ENCODE data around the gene PRR16.

PRR16 gene

GRCh38 chr5:120682851-120683250 lies 218.8 kb downstream of the PRR16 start:
- TF ChIP-seq, protein P1, sequence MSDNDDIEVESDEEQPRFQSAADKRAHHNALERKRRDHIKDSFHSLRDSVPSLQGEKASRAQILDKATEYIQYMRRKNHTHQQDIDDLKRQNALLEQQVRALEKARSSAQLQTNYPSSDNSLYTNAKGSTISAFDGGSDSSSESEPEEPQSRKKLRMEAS (IDR thresholded peaks at IDR 0.05; ENCODE audit: low read depth, low read length), result no peak
- TF ChIP-seq POLR2A (IDR thresholded peaks at IDR 0.05; ENCODE audit: extremely low read depth, insufficient read length) (no peak), CTCF (IDR thresholded peaks at IDR 0.05; ENCODE audit: low read depth, low read length) (no peak), MYC (IDR thresholded peaks at IDR 0.05; ENCODE audit: low read depth, low read length) (no peak)
- no peak overlapping the region for H3K4me3 ChIP-seq (ENCODE audit: low read depth, low read length)
- no peak for DNase-seq (ENCODE audit: low read depth)

- no peak for TF ChIP-seq CTCF (IDR thresholded peaks at IDR 0.05; ENCODE audit: low read depth, low read length)
- TF ChIP-seq MYC (IDR thresholded peaks at IDR 0.05; ENCODE audit: low read depth, low read length), result no peak
- TF ChIP-seq POLR2A (IDR thresholded peaks at IDR 0.05; ENCODE audit: extremely low read depth, insufficient read length), result no peak
- TF ChIP-seq, protein P1 (IDR thresholded peaks at IDR 0.05; ENCODE audit: low read depth, low read length), result no peak
These were observed 219.5 kb downstream of the PRR16 start for GRCh38 chr5:120683580-120683979.

DNA sequence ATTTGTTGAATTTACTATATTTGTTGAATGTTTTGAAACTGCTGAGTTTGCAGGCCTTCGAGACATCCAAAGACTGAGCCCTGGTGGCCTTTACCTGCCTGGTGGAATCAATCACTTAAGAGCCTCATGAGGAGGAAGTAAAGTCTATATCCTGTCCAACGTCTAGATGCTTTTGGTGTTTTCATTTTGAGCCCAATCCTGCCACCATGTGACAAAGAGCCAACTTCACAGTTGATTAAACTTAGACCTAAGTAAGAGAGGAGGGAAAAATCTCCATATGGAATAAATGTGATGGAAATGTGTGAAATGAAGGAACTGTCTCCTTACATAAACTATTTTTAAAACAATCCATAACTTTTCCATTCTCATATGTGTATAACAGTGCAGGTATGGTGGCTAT lies 220.1 kb downstream of the PRR16 start:
- TF ChIP-seq, protein P1 (IDR thresholded peaks at IDR 0.05; ENCODE audit: low read depth, low read length), result no peak
- TF ChIP-seq MYC (IDR thresholded peaks at IDR 0.05; ENCODE audit: low read depth, low read length), result no peak
- TF ChIP-seq POLR2A (IDR thresholded peaks at IDR 0.05; ENCODE audit: extremely low read depth, insufficient read length), result no peak
- no peak for TF ChIP-seq CTCF (IDR thresholded peaks at IDR 0.05; ENCODE audit: low read depth, low read length)
- H3K4me3 ChIP-seq (ENCODE audit: low read depth, low read length), result no peak overlapping the region
- DNase-seq (ENCODE audit: low read depth), result peak; percentile 5

More at GRCh38 chr5:120683580-120683979, 219.5 kb downstream of the PRR16 start:
- DNase-seq (ENCODE audit: low read depth), result no peak
- H3K4me3 ChIP-seq (ENCODE audit: low read depth, low read length), result no peak overlapping the region

GRCh38 chr5:120684749-120685415 lies 220.8 kb downstream of the PRR16 start:
- DNase-seq (ENCODE audit: low read depth), result peak; percentile 12
- TF ChIP-seq CTCF (IDR thresholded peaks at IDR 0.05; ENCODE audit: low read depth, low read length), result peak; percentile 26
- TF ChIP-seq POLR2A (IDR thresholded peaks at IDR 0.05; ENCODE audit: extremely low read depth, insufficient read length), result no peak
- no peak overlapping the region for H3K4me3 ChIP-seq (ENCODE audit: low read depth, low read length)

GRCh38 chr5:120690621-120691407 lies 226.7 kb downstream of the PRR16 start:
- TF ChIP-seq CTCF (IDR thresholded peaks at IDR 0.05; ENCODE audit: low read depth, low read length), result no peak
- no peak for TF ChIP-seq POLR2A (IDR thresholded peaks at IDR 0.05; ENCODE audit: extremely low read depth, insufficient read length)
- TF ChIP-seq, protein P1 (IDR thresholded peaks at IDR 0.05; ENCODE audit: low read depth, low read length), result no peak
- TF ChIP-seq MYC (IDR thresholded peaks at IDR 0.05; ENCODE audit: low read depth, low read length), result no peak
- no peak overlapping the region for H3K4me3 ChIP-seq (ENCODE audit: low read depth, low read length)
- DNase-seq (ENCODE audit: low read depth), result no peak
